Measurements from ENCODE around the gene PLXNB1.

DNA sequence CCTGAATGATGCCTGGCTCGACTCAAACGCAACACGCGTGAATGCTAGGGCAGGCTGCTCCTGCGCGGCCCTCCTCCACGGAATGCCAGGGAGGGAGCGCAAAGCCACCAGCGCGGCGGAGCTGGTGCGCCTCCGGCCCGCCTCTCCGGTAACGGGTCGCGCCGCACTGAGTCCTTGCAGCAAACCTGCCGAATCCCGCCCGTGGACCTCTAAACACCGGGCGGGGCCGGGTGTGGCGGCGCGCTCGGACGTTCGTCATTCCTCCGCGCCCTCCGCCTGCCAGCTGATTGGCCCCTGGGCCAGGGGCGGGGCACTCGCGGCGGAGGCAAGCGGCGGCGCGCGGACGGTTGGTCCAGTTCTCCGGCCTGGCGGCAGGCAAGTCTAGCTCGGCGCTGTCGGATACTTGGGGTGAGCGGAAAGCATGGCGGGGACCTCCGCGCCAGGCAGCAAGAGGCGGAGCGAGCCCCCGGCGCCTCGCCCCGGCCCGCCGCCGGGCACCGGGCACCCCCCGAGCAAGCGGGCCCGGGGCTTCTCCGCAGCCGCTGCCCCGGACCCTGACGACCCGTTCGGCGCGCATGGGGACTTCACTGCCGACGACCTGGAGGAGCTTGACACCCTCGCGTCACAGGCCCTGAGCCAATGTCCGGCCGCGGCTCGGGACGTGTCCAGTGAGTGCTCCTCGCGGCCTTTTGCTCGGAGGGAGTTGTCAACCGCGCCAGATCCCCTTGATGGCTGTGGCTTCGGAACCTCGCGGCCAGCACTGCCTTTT lies 16.7 kb upstream of the PLXNB1 start, which contains the start of gene ATRIP:
- TF ChIP-seq, protein P1, sequence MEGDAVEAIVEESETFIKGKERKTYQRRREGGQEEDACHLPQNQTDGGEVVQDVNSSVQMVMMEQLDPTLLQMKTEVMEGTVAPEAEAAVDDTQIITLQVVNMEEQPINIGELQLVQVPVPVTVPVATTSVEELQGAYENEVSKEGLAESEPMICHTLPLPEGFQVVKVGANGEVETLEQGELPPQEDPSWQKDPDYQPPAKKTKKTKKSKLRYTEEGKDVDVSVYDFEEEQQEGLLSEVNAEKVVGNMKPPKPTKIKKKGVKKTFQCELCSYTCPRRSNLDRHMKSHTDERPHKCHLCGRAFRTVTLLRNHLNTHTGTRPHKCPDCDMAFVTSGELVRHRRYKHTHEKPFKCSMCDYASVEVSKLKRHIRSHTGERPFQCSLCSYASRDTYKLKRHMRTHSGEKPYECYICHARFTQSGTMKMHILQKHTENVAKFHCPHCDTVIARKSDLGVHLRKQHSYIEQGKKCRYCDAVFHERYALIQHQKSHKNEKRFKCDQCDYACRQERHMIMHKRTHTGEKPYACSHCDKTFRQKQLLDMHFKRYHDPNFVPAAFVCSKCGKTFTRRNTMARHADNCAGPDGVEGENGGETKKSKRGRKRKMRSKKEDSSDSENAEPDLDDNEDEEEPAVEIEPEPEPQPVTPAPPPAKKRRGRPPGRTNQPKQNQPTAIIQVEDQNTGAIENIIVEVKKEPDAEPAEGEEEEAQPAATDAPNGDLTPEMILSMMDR (IDR thresholded peaks at IDR 0.05), result no peak
- TF ChIP-seq NFE2L2 (conservative IDR thresholded peaks at IDR 0.05; ENCODE audit: low read length), result no peak

Data from A549 (cell line).